Measurements from ENCODE around the gene EEFSEC.

The EEFSEC gene

GRCh38 chr3:128236657-128237056, 83.4 kb downstream of the EEFSEC start:
- no peak for DNase-seq (ENCODE audit: extremely low read depth, insufficient read length)
- no peaks in the 10 kb centered on the region for H3K27me3 ChIP-seq (replicated peaks; ENCODE audit: control insufficient read depth, insufficient read depth, low read length)
- no peaks in the 10 kb centered on the region for H3K36me3 ChIP-seq (ENCODE audit: control insufficient read depth, insufficient read depth, low read length)
- H3K4me3 ChIP-seq (replicated peaks; ENCODE audit: low read depth, low read length), result no peak overlapping the region
- no peak for TF ChIP-seq CTCF (IDR thresholded peaks at IDR 0.05; ENCODE audit: insufficient read depth, low read length, poor library complexity, severe bottlenecking)

DNA sequence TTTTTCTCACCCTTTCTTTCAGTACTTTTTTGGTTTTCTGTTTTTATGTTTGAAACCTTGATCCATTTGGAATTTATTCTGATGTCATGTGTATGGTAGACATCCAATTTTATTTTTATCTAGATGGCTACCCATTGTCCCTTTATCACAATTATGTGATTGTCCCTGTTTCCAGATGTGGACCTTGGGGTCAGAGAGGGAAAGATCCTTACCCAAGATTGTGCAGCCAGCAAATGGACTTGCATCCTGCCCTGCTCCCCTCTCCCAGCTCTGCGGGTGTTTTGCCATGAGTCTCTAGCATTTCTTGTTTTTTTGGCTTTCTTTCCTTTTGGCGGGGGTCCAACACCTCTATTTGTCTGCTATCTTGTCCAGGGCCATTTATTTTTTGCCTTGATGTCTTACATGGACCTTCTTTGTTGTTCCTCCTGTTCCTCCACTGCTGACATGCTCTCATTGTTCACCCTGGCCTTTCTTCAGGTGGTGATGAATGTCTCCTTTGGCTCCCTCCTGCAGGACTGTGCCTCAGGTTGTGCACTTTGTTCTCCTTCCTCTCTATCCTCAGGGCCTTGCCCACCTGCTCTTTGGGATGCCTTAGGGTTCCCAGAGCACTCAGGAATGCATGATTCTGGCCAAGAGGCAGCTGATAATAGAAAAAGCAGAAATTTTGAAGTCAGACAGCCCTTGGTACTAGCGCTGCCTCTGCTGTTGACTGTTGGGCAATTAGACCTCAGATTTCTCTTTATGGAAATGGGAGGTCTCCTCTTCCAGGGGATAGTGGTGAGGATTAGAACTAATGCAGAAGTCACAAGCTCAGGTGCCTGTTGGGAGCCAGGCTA, 84.3 kb downstream of the EEFSEC start:
- no peak for DNase-seq (ENCODE audit: extremely low read depth, insufficient read length)
- no peak for TF ChIP-seq CTCF (IDR thresholded peaks at IDR 0.05; ENCODE audit: insufficient read depth, low read length, poor library complexity, severe bottlenecking)
- H3K27me3 ChIP-seq (replicated peaks; ENCODE audit: control insufficient read depth, insufficient read depth, low read length), result no peaks in the 10 kb centered on the region
- no peak overlapping the region for H3K4me3 ChIP-seq (replicated peaks; ENCODE audit: low read depth, low read length)
- H3K36me3 ChIP-seq (ENCODE audit: control insufficient read depth, insufficient read depth, low read length), result no peaks in the 10 kb centered on the region

GRCh38 chr3:128238184-128238489, 84.9 kb downstream of the EEFSEC start:
- H3K27me3 ChIP-seq (replicated peaks; ENCODE audit: control insufficient read depth, insufficient read depth, low read length), result no peaks in the 10 kb centered on the region
- no peak for TF ChIP-seq CTCF (IDR thresholded peaks at IDR 0.05; ENCODE audit: insufficient read depth, low read length, poor library complexity, severe bottlenecking)
- no peak overlapping the region for H3K4me3 ChIP-seq (replicated peaks; ENCODE audit: low read depth, low read length)
- DNase-seq (ENCODE audit: extremely low read depth, insufficient read length), result no peak
- no peaks in the 10 kb centered on the region for H3K36me3 ChIP-seq (ENCODE audit: control insufficient read depth, insufficient read depth, low read length)

GRCh38 chr3:128239304-128239703, 86.0 kb downstream of the EEFSEC start:
- no peak for TF ChIP-seq CTCF (IDR thresholded peaks at IDR 0.05; ENCODE audit: insufficient read depth, low read length, poor library complexity, severe bottlenecking)
- no peak for DNase-seq (ENCODE audit: extremely low read depth, insufficient read length)
- no peak overlapping the region for H3K4me3 ChIP-seq (replicated peaks; ENCODE audit: low read depth, low read length)
- no peaks in the 10 kb centered on the region for H3K36me3 ChIP-seq (ENCODE audit: control insufficient read depth, insufficient read depth, low read length)
- no peaks in the 10 kb centered on the region for H3K27me3 ChIP-seq (replicated peaks; ENCODE audit: control insufficient read depth, insufficient read depth, low read length)

GRCh38 chr3:128240232-128240631, 87.0 kb downstream of the EEFSEC start:
- DNase-seq (ENCODE audit: extremely low read depth, insufficient read length), result no peak
- no peak for TF ChIP-seq CTCF (IDR thresholded peaks at IDR 0.05; ENCODE audit: insufficient read depth, low read length, poor library complexity, severe bottlenecking)
- Histone ChIP-seq H3K36me3 (ENCODE audit: control insufficient read depth, insufficient read depth, low read length) (no peaks in the 10 kb centered on the region), H3K27me3 (replicated peaks; ENCODE audit: control insufficient read depth, insufficient read depth, low read length) (no peaks in the 10 kb centered on the region), H3K4me3 (replicated peaks; ENCODE audit: low read depth, low read length) (no peak overlapping the region)

GRCh38 chr3:128241741-128242140, 88.5 kb downstream of the EEFSEC start:
- TF ChIP-seq CTCF (IDR thresholded peaks at IDR 0.05; ENCODE audit: insufficient read depth, low read length, poor library complexity, severe bottlenecking), result no peak
- no peak overlapping the region for H3K4me3 ChIP-seq (replicated peaks; ENCODE audit: low read depth, low read length)
- no peaks in the 10 kb centered on the region for H3K27me3 ChIP-seq (replicated peaks; ENCODE audit: control insufficient read depth, insufficient read depth, low read length)
- no peaks in the 10 kb centered on the region for H3K36me3 ChIP-seq (ENCODE audit: control insufficient read depth, insufficient read depth, low read length)
- no peak for DNase-seq (ENCODE audit: extremely low read depth, insufficient read length)
